Measurements from ENCODE around the gene FASTKD3. TPM values are rescaled to one million over a fixed set of nuclear protein-coding genes. Genes with fewer than 3 reads are reported as not detected.

The FASTKD3 gene, protein sequence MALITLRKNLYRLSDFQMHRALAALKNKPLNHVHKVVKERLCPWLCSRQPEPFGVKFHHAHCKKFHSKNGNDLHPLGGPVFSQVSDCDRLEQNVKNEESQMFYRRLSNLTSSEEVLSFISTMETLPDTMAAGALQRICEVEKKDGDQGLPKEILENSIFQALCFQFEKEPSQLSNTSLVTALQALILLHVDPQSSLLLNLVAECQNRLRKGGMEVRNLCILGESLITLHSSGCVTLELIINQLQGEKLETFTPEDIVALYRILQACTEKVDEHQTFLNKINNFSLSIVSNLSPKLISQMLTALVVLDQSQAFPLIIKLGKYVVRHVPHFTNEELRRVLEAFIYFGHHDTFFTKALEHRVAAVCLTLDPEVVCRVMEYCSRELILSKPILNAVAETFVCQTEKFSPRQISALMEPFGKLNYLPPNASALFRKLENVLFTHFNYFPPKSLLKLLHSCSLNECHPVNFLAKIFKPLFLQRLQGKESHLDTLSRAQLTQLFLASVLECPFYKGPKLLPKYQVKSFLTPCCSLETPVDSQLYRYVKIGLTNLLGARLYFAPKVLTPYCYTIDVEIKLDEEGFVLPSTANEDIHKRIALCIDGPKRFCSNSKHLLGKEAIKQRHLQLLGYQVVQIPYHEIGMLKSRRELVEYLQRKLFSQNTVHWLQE
- total RNA-seq = 13.8 and 17.6 TPM in 2 replicates

DNA sequence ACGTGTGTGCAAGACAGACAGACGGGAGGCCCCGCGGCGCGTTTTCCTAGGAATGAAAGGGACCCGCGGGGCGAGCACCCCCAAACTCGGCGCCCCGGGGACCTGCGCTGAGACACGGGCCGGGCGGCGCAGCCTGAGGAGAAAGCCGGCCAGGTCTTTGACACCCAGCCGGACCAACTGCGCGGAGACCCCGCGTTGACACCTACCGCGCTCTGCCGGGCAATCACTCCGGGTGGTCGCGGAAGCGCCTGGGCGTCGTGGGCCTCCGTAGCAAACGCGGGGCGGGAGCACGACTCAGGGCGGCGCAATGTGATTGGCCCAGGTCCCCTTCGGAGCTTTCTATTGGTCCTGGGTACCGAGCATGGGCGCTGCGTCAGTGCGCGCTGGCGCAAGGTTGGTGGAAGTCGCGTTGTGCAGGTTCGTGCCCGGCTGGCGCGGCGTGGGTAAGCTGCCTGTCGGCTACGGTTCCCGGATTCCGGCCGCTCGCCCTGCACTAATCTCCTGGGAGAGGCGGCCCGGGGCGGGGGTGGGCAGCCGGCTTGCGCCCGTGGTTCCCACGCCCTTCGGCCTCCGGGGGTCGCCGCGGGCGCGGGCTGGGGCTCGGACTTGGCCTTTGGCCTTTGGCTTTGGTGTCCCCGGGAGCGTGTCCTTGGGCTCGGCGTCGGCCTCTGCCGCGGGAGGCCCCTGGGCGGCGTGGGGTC, at the start of gene FASTKD3, which contains the start of gene MTRR:
FASTKD3 (minus strand) TSS at position 259 of the 701 bp plus-strand sequence. CDS start 948 bp downstream, outside the sequence.
MTRR (plus strand) TSS at position 376 of the 701 bp plus-strand sequence. CDS start 1,647 bp downstream, outside the sequence.

DNA sequence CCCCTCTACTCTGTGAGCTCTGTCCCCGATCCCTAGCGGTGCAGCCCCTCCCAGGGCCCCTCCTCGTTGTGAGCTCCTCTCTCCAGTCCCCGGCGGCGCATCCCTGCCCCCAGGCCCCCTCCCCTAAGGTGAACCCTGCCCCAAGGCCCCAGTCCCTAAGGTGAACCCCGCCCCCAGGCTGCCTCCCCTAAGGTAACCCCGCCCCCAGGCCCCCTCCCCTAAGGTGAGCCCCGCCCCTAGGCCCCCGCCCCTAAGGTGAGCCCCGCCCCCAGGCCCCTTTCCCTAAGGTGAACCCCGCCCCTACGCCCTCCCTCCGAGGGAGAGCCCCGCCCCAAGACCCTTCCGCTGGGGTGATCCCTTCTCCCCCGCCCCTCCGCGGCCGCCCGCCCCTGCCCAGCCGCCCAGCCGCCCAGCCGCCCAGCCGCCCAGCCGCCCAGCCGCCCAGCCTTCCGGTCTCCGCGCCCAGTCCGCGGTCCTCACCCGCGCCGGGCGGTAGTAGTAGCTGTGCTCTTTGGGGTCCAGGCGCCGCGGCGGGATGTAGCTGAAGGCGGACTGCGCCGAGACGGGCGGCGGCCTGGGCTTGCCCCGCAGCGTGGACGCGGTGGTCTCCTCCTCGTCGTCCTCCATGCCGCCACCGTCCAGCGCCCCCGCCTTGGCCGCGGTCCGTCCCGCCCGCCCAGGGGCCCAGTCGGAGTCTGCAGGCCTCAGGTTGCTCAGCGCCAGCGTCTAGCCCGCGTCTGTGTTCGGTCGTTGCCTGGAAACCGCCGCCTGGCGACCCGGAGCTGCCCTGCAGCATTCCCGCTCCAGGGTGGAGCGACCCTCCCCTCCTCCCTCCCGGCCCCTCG, 18.2 kb downstream of the FASTKD3 start, which contains the start of gene CFAP90:
CFAP90 (minus strand) TSS at position 739 of the 845 bp plus-strand sequence; CDS start at position 627, 112 bp downstream.

Other genes starting within 250 kb of the FASTKD3 start
- gene CFAP90, start 17.9 kb downstream of the FASTKD3 start, total RNA-seq = 0.58 TPM in 1 of 2 replicates, not detected in the other
- 27.6 and 27.7 TPM in 2 replicates for gene MTRR, start 117 bp upstream of the FASTKD3 start, total RNA-seq